ENCODE data around the gene MAP1LC3A.
"Not testable (repeated sequence)": the region's sequence is repeated elsewhere in the genome, so short reads cannot be mapped to it uniquely, and the experiment has no call there.

MAP1LC3A gene
- total RNA-seq: 13.1 to 29.6 reads per million in 2 donors

DNA sequence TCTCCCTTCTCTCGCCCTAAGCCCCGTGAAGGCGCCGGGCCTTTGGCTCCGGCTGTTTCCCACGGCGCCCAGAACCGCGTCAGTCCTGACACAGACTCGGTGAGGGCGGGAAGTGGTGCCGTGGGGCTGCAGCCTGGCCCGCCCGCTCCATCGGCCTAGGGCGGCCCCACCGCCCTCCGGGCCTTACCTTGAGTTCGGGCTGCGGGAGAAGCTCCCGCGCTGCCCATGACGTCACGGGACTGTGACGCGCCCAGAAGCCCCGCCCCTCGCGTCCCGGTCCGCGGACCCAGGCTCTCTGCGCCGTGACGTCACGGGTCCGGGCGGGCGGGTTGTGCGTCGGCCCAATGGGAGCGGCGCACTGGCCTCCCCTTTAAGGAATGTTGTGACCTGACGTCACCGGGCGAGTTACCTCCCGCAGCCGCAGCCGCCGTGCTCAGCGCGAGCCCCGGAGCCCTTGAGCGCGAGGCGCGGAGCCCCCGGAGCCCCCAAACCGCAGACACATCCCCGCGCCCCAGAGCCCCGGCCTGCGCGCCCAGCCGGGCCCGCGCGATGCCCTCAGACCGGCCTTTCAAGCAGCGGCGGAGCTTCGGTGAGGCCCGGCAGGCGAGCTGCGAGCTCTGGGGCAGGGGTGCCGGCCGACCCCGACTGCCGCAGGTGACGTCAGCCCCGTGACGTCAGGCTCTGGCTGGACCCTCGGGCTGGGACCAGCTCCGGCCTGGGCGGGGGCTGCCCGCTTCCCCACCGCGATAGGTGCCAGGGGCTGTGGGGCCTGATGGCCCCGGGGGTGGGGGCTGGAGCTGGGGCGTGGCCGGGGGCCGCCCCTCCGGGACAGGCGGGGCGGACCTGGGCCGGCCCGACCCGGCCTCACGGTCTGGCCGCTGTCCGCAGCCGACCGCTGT is at the start of gene MAP1LC3A:
TSS of gene MAP1LC3A (plus strand) at position 399 of the 899 bp plus-strand sequence. CDS start at position 550, 151 bp downstream.
- peak; percentile 89 to 97 (median 96) for DNase-seq

DNA sequence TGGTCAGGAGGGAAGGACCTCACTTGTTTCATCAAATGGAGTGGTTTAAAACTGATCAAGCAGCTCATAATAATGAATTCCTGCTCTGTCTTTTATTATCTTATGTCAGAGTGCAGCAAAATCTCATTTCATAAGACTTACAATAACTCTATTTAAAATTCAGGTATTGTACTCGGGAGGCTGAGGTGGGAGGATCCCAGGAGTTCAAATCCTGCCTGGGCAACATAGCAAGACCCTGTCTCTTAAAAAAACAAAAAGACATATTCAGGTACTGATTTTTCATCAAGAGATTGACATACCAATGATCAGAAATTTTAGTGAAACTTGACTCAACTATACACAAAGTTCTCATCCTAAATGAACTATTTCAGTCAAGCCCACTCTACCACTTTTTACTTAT is 47.9 kb upstream of the MAP1LC3A start:
- DNase-seq: no peak

DNA sequence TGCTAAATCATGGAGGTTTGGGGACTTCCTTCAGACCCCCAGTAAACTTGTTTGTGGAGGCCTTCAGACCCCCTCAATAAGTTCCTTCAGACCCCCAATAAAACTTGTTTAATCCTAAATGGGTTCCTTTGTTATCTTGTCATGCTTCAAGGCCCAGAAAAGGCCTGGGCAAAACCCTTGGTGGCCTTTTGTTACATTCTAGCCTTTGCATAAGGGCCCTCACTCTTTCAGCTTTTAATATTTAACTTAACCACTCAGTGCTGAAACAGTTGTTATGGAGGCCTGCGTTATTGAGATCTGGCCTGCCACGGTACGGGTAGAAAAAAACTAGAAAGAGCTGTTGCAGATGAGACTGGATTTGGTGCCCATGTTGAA is 46.6 kb upstream of the MAP1LC3A start:
- no peak for DNase-seq

DNA sequence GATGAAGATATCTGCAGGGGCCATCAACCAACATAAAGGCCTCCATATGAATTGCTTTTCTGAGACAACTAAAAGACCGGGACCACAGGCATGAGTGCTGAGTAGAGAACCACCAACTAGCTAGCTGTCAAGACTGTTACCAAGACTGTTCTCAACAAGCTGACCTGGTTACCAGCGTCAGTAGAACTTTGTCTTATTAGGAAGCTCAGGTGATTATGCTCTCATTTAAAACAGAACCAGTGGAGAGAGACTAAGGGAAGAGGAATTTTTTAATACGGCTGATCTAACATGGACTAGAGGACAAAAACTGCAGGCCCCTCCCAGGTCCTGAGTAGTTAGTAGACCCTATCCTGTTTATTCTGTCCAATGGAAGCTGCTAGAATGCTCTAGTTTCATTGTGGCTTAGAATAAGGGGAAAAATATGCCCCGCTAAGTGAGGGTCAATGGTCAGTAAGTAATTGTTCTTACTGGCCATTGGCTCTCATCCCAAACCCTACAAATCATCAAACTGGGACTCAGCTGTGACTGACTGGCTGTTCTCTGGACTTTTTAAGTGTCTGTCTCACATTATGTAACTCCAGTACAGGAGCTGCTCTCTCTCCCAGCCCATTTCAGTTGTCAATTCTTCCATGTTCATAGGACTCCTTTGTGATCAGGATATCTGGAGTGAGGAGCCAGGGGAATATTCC is 46.1 kb upstream of the MAP1LC3A start:
- DNase-seq: no peak

DNA sequence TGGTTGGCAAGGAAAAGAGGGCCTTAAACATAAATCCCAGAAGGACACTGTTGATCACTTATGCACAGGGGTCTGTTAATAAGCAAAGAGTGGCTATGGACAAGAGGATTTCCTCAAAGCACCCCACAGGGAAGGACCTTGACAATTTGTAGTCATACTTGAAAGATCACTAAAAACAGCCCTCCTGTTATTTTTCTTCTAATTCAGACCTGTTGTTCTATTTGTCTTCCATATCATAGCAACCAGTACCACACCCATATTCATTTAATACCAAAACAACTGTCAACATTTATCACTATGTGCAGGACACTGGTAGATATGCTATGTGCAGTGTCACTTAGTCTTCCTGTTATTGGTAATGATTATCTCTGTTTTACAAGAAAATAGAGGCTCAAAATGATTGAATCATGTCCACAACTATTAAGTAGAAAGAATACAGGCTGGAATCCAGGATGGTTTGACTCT is 45.5 kb upstream of the MAP1LC3A start:
- no peak for DNase-seq

DNA sequence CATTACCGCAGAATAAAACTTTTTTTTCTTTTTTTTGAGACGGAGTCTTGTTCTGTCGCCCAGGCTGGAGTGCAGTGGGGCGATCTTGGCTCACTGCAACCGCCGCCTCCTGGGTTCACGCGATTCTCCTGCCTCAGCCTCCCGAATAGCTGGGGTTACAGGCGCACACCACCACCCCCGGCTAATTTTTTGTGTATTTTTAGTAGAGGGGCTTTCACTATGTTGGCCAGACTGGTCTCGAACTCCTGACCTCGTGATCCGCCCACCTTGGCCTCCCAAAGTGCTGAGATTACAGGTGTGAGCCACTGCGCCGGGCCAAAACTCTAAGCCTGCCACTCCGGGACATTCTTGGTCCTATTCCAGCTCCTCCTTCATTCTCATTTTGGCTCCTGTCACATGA is 44.5 kb upstream of the MAP1LC3A start:
- DNase-seq: not testable (repeated sequence)

DNA sequence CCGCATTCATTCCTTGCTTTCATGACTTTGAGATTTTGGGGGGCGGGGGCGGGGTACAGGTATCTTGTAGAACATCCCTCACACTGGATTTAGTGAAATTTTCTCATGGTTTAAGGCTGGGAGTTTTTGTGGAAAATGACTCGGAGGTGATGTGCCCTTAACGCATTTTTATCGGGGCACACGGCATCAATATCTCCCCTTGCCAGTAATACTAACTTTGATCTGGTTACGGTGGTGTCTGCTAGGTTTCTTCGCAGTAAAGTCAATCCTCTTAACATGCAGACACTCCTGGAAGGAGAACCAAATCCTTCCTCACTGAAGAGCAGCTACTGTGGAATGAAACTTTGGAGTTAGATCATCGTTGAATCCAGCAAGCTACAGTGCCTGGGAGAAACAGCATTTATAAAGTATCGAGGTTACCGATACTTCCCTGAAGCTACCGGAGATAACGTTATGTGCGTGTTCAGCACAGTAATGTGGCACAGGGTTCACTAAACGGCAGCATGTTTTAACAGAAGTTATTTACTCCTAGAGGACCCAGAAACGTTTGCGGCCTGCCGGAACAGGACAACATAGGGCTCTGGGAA is 43.5 kb upstream of the MAP1LC3A start:
- no peak for DNase-seq

DNA sequence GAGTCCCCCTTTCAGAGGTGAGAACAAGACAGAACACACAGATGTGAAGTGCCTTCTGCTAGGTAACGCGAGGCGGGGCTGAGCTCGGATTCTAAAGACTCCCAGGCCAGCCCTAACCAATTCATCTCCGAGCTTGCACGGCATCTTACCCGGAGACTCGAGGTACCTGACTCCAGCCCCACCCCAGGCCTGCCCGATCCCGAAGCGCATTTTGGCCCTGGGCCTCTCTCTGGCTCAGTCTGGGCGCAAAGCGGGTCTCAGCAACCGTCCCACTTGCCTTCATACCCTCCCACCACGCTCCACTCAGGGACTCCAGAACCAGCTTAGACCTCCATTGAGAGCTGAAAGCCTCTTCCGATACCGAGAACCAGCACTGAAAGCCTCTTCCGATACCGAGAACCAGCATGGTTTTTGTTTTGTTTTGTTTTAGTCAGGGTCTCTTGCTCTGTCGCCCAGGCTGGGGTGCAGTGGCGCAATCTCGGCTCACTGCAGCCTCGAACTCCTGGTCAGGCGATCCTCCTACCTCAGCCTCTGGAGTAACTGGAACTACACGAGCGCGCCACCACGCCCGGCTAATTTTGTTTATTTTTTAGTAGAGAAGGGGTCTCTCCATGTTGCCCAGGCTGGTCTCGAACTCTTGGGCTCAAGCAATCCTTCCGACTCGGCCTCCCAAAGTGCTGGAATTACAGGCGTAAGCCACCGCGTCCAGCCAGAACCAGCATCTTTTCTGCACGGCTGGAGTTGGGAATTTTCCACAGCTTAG is 42.9 kb upstream of the MAP1LC3A start:
- DNase-seq: peak; percentile 53 to 90 (median 58)

DNA sequence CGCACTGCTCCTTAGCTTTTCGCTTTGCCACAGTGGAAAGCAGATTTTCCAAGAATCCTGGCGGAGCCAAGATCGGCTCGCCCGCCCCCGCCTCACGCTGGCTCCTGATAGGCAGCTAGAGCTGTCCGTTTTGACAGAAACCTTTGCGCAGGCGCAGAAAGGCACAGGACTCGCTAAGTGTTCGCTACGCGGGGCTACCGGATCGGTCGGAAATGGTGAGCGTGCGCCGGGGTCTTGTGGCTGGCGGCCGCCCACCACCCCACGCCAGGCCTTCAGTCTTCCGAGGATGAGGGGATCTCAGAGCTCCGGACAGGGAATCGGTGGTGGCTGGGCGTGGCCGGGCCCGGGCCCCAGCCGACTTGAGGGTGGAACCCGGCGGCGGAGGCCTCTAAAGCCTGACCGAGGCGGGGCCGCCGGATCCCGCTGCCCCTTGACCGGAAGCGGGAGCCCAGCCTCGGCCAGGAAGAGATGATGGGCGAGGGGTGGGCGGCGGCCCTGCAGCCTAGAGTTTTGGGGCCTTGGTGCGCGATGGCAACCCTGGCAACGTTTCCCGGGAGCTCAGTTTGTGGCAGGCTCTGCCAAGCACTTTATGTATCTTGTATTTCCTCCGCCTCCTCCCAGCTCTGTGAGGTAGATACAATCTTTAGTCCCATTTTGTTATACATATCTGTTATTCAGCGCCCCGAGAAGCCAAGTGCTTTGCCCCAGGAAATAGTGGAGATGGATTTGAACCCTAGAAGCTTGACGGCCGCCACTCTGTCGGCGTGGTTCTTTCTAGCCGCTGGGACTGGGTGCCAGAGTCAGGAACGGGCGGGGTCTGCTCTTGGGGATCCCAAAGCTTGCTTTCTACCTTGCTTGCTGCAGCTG is 42.0 kb upstream of the MAP1LC3A start, which contains the start of gene DYNLRB1:
TSS of gene DYNLRB1 (plus strand) at position 176 of the 867 bp plus-strand sequence. CDS start at position 213, 37 bp downstream.
- peak; percentile 81 to 94 (median 91) for DNase-seq

DNA sequence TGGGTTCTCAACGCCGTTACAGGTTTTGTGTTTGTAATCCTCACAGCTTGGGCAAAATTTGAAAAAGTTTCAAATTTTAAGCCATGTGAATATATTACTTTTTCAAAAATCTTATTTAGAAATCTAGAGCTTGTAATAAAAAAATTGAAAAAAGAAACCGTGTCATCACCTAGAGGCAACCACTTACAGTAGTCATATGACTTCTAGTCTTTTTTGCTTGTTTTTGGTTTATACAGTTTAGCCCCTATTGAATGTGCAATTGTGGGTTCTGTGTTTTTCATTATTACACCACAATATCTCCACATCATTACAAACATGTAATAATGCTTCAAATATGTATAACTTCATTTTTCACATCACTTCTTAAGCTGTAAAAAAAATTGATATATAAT is 41.4 kb upstream of the MAP1LC3A start:
- peak in 1 of 5 experiments; percentile 56 for DNase-seq

DNA sequence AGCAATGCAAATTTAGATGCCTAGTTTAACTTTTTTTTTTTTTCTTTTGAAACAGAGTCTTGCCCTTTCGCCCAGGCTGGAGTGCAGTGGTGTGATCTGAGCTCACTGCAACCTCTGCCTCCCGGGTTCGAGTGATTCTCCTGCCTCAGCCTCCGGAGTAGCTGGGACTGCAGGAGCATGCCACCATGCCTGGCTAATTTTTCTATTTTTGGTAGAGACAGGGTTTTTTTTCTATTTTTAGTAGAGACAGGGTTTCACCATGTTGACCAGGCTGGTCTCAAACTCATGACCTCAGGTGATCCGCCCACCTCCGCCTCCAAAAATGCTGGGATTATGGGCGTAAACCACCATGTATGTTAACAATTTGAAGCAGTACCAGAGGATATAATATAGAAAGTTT is 39.7 kb upstream of the MAP1LC3A start:
- DNase-seq: not testable (repeated sequence)

DNA sequence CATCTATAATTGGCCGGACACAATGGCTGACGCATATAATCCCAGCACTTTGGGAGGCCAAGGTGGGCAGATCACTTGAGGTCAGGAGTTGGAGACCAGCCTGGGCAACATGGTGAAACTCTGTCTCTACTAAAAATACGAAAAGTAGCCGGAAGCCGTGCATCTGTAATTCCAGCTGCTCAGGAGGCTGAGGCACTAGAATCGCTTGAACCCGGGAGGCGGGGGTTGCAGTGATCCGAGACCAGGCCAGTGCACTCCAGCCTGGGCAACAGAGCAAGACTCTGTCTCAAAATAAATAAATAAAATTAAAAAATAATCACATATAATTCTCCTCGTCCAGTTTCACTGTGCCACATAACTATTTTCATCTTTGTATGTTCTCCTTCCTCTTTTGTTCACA is 38.7 kb upstream of the MAP1LC3A start:
- not testable (repeated sequence) for DNase-seq

DNA sequence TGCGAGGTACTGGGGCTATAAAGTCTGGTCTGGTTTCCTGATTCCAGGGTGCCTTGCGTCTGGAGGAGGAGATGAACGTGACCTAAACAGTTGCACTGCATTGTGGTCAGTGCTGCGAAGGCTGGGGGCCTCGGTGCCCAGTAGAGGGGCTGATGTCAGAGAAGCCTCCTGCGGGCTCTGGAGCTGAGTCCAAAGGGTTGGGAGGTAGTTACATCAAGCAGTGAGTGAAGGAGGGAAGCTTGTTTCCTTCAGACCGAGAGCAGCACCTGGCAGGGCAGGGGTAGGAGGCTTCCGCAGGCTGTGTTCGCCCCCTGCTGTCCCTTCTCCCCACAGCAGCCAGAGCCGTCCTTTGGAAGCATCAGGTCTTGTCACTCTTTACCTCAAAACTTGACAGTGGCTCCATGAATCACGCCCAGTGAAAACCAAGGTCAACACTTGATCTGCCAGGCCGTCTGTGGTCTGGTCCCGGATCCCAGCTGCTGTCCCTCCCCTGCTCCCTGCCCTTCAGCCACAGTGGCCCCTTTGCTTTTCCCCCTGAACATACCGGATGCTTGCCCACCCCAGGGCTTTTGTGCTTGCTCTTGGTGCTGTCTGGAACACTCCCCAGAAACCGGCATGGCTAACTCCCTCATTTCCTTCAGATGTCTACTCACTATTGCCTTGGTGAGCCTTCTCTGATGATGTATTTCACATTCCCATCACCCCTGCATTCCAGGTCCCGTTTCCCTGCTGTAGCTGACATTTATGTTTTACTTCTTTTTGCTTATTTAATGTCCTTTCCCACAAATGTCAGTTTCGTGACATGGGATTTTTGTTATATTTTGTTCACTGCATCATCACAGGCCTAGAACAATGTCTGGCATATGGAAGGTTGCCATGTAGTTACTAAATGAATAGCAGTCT is 35.3 kb upstream of the MAP1LC3A start:
- DNase-seq: peak in 4 of 5 experiments; percentile 12 to 51 (median 31)

DNA sequence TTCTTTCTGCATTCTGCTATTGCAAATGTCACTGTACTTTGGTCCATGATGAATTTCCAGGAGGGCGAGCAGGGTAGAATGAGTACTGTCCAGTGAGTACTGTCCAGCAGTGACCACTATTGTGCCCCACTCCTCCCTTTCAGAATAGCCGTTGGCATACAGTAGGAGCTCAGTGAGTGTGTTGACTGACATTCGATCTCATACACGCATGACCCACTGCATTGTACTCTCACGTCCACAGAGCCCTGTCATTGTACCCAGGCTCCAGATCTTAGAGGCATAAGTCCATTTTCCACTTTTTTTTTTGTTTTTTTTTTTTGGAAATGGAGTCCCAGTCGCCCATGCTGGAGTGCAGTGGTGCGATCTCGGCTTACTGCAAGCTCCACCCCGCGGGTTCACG is 34.1 kb upstream of the MAP1LC3A start:
- no peak for DNase-seq

DNA sequence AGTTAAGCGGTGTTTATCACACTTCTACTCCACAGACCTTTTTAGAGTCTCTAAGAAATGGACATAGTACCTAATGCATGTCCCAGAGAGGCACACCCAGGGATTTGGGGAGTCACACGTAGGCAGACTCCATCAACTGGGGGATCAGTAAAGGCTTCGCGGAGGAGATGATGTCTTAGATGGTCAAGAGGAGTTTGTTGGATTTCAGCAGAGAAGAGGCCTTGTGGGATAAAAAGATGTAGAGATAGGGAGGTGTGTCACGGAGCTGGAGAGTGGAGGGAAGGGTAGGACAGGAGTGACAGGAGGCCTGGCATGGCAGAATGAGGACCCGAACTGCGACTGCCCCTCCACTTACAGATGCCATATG is 33.2 kb upstream of the MAP1LC3A start:
- DNase-seq: no peak

DNA sequence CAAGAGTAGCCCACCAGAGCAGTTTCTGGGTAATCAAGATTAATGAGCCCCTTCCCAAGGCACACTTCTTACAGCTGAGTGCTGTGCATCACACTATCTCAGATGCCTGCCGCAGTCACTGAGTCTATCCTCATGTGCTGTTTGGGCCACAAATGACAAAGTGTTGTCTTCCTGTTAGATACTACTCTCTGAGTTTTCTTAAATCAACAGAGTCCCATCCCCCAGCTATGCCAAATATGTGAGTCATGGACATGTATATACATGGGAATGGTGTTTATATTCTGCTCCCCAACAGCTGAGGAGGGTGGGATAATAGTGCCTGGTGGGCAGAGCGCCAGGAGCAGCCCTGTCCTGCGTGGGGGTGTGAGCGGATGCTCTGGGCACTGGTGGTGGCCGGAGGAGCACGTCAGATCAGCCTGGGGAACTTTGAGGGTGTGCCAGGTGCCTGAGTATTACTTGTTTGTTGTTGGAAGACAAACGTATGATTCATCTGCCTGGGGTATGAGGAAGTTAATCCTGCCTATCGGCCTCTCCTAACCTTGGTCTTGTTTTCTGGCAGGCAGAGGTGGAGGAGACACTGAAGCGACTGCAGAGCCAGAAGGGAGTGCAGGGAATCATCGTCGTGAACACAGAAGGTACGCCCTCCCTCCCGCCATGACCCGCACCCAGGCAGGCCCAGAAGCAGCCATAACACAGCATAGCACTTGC is 32.7 kb upstream of the MAP1LC3A start:
- DNase-seq: no peak

DNA sequence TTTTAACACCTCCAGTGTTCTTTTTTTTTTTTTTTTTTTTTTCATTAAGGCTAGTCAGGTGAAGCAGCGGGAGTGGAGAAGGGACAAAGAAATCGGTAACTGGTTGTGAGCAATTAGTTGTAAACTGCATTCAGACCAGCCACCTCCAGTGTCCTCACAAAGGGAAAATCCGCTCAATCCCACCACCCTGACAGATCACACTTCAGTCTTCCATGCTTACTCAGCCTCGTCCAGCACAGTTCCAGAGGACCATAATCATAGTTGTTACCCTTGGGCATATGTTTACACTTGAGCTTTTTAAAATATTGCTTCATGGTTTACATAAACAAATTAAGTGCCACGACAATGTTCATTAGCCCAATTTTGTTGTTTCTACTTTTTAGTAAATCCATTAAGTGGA is 32.1 kb upstream of the MAP1LC3A start:
- DNase-seq: no peak

DNA sequence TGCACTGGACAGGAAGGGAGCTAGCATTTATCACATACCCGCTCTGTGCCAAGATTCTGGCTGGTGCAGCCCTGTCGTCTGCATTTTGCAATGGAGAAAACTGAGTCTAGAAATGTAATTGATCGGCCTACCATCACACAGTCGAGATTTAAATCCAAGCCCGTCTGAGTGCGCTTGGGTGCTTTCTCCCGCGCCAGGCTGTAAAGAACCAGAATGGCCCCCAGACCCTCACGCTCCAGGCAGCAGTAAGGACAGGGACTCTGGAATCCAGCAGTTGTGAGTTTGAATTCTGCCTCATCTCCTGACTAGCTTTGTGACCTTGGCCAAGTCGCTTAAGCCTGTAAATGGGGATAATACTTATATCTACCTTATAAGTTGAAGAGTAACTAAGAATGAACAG is 31.5 kb upstream of the MAP1LC3A start:
- no peak for DNase-seq

DNA sequence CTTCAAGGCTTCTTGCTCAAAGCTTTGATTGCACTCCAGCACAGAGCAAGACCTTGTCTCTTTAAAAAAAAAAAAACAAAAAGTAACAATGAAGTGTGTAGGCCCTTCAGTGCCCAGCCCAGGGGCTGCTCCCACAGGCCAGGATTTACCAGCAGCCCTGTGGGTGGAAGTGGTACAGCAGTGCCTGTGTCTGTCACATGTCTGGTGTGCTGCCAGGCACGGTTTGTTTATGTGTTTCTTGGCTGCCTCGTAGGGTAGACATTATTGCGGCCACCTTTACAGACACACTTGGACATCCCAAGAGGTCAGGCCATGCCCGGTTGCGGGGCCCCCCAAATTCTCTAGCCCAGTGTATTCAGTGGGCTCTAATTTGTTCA is 29.6 kb upstream of the MAP1LC3A start:
- no peak for DNase-seq

DNA sequence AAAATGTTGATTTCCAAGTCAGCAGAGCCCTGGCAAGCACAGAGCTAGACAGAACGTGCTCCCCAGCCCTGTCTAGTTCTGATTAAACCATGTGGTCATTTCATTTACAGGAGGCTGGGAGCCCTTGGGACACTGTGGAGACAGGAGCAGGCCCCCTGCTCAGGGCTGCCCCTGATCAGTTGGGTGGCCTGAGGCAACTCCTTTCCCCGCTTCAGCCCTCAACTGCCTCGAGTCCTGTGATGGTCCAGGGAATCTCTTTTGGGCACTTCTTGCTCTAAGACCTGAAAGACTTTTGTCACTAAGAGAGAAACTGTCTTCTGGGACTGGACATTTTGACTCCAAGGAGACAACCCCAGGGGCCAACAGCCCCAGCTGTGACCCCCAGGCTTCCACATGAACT is 28.8 kb upstream of the MAP1LC3A start:
- no peak for DNase-seq

Data from T-helper 2 cell (primary cell).